ENCODE data around the gene SATB2.

DNA sequence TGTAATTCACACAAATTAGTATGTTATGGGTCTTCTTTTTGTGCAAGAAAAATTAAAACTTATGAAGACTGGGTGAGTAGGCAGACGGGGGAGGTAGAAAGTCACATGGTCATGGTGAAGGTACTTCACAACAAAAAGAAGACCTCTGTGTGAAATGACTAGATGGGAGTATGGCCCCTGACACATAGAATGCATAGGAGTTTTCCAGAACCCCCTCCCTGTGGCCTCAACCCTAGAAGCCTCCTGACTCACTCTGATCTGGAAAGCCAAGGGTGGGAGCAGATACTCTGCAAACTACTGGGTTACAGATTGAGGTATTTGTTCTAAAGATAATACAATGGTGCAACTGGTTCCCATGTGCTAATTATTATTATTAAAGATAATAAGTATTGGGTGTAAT, 23.2 kb downstream of the SATB2 start:
- TF ChIP-seq, protein P1, sequence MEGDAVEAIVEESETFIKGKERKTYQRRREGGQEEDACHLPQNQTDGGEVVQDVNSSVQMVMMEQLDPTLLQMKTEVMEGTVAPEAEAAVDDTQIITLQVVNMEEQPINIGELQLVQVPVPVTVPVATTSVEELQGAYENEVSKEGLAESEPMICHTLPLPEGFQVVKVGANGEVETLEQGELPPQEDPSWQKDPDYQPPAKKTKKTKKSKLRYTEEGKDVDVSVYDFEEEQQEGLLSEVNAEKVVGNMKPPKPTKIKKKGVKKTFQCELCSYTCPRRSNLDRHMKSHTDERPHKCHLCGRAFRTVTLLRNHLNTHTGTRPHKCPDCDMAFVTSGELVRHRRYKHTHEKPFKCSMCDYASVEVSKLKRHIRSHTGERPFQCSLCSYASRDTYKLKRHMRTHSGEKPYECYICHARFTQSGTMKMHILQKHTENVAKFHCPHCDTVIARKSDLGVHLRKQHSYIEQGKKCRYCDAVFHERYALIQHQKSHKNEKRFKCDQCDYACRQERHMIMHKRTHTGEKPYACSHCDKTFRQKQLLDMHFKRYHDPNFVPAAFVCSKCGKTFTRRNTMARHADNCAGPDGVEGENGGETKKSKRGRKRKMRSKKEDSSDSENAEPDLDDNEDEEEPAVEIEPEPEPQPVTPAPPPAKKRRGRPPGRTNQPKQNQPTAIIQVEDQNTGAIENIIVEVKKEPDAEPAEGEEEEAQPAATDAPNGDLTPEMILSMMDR (IDR thresholded peaks at IDR 0.05), result no peak
- TF ChIP-seq POLR2A (IDR thresholded peaks at IDR 0.05; ENCODE audit: low read depth) (no peak), POLR2AphosphoS5 (IDR thresholded peaks at IDR 0.05) (no peak)

Measured in esophagus muscularis mucosa (tissue), 3 donors.